Measurements from ENCODE around the gene DUSP14.
"Not testable (repeated sequence)": the region's sequence is repeated elsewhere in the genome, so short reads cannot be mapped to it uniquely, and the experiment has no call there.

DUSP14 gene

GRCh38 chr17:37485938-37486570 is 3.6 kb upstream of the DUSP14 start:
- no peak for DNase-seq (ENCODE audit: low read depth)

DNA sequence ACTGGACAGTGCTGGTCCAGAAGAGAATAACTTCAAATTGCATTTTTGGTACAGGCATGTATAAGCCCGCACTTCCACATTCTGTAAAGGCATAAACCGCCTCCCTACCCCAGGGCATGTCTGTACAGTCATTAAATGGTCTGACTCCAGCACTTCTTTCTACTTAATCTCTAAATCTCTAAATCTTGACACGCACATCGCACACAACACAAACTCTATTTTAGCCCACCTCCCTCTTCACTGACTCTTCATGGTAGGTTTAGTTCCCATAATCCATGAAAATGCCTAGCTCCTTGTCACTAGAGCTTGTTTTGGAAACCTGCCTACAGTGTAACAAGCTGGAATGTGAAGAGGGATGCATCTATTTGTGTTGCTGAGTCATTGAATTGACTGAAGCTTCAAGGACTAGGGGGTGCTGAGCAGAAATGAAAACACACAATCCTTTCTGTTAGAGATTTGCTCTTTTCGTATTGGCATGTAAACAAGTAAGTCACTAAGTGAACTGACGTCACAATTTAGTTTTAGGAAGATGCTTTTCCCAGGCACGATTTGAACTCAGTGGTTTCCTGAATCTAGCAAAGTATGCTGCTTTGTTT is 1.6 kb upstream of the DUSP14 start:
- no peak for DNase-seq (ENCODE audit: low read depth)

- peak; percentile 49 for DNase-seq (ENCODE audit: low read depth)
Observed at GRCh38 chr17:37488607-37489196, 989 bp upstream of the DUSP14 start.

DNA sequence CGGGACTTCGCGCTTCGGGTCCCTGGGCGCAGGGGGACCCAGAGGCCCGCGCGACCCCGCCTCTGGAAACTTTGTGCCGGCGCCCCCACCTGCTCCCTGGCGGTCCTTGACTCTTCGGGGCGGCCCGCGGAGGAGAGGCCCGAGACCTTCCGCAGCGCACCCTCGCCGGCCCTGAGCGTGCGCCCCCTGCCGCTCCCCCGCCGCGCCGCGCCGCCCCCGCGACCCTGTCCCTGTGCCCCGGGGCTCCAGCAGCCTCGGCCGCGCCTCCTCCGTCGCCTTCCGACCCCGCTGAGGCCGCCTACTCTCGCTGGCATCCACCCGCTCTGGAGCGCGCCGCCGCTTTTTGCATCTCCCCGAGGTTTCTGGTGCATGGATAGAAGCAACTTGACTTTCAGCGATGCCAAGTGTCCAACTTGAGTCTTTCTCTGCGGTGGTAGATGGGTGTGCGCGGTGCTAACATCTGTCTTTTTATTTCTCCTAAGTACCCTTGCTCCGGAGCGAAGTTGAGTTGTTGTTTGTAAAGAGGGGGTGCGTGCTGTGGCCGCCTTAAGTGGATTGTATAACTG is 414 bp downstream of the DUSP14 start:
- DNase-seq (ENCODE audit: low read depth): peak; percentile 56

GRCh38 chr17:37490638-37491614 is 1.2 kb downstream of the DUSP14 start:
- no peak for DNase-seq (ENCODE audit: low read depth)

DNA sequence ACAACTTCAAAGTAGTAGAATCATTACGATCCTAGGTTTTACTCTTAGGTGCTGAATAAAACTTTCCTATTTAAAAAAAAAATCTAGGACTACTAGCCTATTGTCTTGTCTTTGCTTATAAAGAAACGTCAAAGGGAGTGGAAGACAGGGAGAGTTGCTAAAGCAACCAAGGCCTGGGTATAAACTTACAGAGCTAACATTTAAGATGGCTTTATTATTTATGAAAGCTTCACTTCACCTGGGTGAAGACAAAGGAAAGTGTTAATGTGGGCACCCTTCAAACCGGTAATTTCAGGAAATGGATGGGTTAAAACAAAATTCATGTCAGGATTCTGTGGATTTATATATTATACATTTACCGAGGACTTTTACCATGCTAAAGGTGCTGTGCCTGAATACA is 2.5 kb downstream of the DUSP14 start:
- no peak for DNase-seq (ENCODE audit: low read depth)

- DNase-seq (ENCODE audit: low read depth): no peak
Observed at GRCh38 chr17:37493249-37494027, 3.7 kb downstream of the DUSP14 start.

- no peak for DNase-seq (ENCODE audit: low read depth)
Observed at GRCh38 chr17:37494401-37494831, 4.7 kb downstream of the DUSP14 start.

DNA sequence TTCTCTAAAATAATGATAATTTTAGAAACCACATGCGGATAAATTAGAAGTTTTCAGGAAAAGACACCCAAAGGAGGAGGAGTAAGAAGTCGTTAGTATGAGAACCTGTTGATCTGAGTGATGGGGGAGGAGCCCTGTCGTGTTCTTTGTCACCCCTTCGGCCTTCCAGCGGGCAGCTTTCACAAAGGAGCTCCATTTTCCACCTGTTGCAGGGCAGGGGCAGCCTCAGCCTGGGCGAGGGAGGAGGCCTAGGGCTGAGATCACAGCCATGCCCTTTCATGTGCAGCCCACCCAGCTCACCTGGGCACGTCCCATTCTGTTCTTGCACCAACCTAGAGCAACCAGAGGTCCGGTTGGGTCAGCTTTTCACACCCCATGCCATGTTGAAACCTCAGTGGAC is 5.3 kb downstream of the DUSP14 start:
- DNase-seq (ENCODE audit: low read depth): no peak

GRCh38 chr17:37500378-37500777 is 10.7 kb downstream of the DUSP14 start:
- DNase-seq (ENCODE audit: low read depth): no peak

DNA sequence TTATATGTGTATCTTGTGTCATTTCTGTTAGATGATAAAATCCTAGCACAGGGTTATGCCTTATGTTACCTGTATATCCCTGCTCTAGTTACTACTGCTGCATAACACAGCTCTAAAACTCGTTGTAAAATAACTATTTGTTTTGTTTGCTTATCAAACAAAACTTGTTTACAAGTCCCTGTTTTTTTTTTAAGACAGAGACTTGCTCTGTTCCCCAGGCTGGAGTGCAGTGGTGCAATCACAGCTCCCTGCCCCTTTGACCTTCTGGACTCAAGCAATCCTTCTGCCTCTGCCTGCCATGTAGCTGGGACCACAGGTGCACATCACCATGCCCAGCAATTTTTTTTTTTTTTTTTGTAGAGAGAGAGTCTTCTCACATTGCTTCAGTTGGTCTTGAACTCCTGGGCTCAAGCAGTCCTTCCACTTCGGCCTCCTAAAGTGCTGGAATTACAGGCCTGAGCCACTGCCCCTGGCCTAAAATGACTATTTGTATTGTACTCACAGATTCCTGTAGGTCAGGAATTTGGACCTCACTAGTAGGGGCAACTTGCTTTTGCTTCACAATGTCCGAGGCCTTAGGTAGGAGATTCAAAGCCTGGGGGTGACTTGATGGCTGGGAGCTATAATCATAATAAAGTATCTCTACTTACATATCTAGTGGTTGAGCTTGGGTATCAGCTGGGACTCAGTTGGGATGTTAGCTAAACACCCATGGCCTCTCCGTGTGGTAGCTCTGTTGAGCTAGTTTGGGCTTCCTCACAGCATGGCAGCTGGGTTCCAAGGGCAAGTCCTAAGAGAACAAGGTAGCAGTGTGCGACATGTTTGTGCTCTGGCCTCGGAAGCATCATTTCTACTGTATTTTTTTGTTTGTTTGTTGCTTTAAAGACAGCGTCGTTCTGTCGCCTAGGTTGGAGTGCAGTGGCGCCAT is 12.6 kb downstream of the DUSP14 start:
- no peak for DNase-seq (ENCODE audit: low read depth)

GRCh38 chr17:37503148-37503547 is 13.5 kb downstream of the DUSP14 start:
- no peak for DNase-seq (ENCODE audit: low read depth)

DNA sequence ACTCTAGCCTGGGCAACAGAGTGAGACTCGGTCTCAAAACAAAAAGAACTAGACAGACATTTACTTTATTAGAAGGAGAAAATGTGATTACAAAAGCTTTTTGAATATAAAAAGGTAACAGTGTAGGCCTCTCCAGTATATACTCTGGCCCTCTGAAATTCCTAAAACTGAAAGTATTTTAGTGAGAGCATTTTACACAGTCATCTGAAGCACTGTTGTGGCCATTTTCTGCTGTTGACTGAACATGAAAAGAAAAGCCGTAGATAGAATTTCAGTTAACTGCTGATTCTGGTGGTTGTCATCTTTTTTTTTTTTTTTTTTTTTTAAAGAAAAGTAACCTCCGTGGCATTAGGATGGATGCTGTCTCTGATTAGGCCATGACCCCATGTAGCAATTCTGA is 15.6 kb downstream of the DUSP14 start:
- DNase-seq (ENCODE audit: low read depth): no peak

GRCh38 chr17:37506678-37507077 is 17.0 kb downstream of the DUSP14 start:
- no peak for DNase-seq (ENCODE audit: low read depth)

DNA sequence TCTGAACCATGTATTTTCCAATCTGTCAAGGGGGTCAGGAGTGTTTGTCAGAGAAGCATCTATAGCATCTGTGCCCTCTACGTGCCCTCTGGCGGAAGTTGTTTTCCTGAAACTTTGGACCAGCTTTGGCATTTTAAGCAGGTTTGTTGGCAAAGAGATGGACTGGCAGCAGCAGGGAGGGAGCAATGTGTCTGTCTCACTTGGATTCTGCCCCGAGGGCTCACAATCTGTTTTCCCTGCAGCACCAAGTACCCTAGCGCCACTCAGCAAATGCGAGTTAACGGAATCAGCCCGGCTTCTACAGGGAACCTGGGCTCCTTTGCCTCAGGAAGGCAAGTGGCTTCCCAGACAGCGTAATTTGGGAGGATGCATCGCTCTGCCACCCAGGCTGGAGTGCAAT is 17.4 kb downstream of the DUSP14 start:
- DNase-seq (ENCODE audit: low read depth): no peak

- DNase-seq (ENCODE audit: low read depth): no peak
Observed at GRCh38 chr17:37510056-37510455, 20.4 kb downstream of the DUSP14 start.

DNA sequence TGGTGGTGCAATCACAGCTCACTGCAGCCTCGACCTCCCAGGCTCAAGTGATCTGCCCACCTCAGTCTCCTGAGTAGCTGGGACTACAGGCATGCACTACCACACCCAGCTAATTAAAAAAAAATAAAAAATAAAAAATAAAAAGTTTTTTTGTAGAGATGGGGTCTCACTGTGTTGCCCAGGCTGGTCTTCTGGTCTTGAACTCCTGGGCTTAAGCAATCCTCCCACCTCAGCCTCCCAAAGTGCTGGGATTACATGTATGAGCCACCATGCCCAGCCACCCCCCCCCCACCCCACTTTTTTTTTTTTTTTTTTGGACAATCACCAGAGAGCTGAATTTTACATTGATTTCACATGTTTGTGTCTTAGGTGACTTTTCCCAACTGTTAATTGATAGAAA is 22.0 kb downstream of the DUSP14 start:
- not testable (repeated sequence) for DNase-seq (ENCODE audit: low read depth)

DNA sequence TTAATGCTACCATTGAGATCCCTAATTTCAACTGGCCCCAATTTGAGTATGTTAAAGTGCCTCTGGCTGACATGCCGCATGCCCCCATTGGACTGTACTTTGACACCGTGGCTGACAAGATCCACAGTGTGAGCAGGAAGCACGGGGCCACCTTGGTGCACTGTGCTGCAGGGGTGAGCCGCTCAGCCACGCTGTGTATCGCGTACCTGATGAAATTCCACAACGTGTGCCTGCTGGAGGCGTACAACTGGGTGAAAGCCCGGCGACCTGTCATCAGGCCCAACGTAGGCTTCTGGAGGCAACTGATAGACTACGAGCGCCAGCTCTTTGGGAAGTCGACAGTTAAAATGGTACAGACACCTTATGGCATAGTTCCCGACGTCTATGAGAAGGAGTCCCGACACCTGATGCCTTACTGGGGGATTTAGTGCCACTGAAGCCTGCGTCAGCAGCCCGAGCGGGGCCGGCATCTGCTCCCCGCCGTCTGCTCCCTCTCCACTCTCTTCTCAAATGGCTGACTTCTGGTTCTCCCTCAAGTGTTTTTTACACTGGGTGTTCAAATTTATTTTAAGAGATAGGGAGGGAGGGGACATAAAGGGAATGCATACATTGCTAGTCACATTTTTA is 22.9 kb downstream of the DUSP14 start:
- DNase-seq (ENCODE audit: low read depth): no peak

- DNase-seq (ENCODE audit: low read depth): no peak
Observed at GRCh38 chr17:37513711-37514110, 24.0 kb downstream of the DUSP14 start.

DNA sequence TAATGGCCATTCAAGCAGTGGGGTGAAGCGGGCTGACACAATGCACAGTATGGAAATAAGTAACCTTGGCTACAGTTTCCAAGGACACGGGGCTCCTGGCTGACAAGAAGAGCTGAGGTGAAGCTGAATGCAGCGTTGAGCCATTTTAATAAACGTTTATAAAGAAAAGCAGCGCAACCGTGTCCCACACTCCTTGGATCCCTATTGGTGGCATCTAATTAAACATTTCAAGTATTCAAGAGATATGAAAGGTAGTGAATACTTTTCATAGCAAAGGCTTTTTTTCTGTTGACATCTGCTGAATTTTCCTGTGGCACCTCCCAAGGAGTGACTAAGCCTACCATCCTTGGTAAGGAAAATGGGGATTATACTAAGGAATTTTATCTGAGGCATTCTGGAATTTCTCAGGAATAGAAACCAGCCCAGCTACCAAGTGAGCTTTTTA is 26.5 kb downstream of the DUSP14 start:
- no peak for DNase-seq (ENCODE audit: low read depth)

Data from activated T-helper 9 cell treated with anti-CD3 and anti-CD28 coated beads, Interleukin-2, amount 50 U/mL, for 16 hours (primary cell).